ENCODE data around the gene CACNB2.

The CACNB2 gene

GRCh38 chr10:18140149-18140956, at the start of gene CACNB2:
Gene CACNB2 (plus strand): TSS chr10:18140424.
- in situ Hi-C loops (cut with MboI; ENCODE audit: low sequenced_read_pairs), result no loop called here

GRCh38 chr10:18094332-18094731, 45.9 kb upstream of the CACNB2 start:
- in situ Hi-C loops (cut with MboI; ENCODE audit: low sequenced_read_pairs), result no loop called here

GRCh38 chr10:18094793-18095192, 45.4 kb upstream of the CACNB2 start:
- in situ Hi-C loops (cut with MboI; ENCODE audit: low sequenced_read_pairs), result no loop called here

- in situ Hi-C loops (cut with MboI; ENCODE audit: low sequenced_read_pairs), result no loop called here
Measured at GRCh38 chr10:18097524-18097923, 42.7 kb upstream of the CACNB2 start.

- in situ Hi-C loops (cut with MboI; ENCODE audit: low sequenced_read_pairs), result no loop called here
Measured at GRCh38 chr10:18098201-18098600, 42.0 kb upstream of the CACNB2 start.

GRCh38 chr10:18099415-18099814, 40.8 kb upstream of the CACNB2 start:
- in situ Hi-C loops (cut with MboI; ENCODE audit: low sequenced_read_pairs), result no loop called here

- in situ Hi-C loops (cut with MboI; ENCODE audit: low sequenced_read_pairs), result no loop called here
Measured at GRCh38 chr10:18100669-18101068, 39.6 kb upstream of the CACNB2 start.

- in situ Hi-C loops (cut with MboI; ENCODE audit: low sequenced_read_pairs), result no loop called here
Measured at GRCh38 chr10:18102404-18102803, 37.8 kb upstream of the CACNB2 start.

GRCh38 chr10:18104223-18104872, 35.9 kb upstream of the CACNB2 start:
- in situ Hi-C loops (cut with MboI; ENCODE audit: low sequenced_read_pairs), result no loop called here

- in situ Hi-C loops (cut with MboI; ENCODE audit: low sequenced_read_pairs), result no loop called here
Measured at GRCh38 chr10:18109341-18109870, 30.8 kb upstream of the CACNB2 start.

- in situ Hi-C loops (cut with MboI; ENCODE audit: low sequenced_read_pairs), result no loop called here
Measured at GRCh38 chr10:18113881-18114280, 26.3 kb upstream of the CACNB2 start.

GRCh38 chr10:18117276-18117675, 22.9 kb upstream of the CACNB2 start:
- in situ Hi-C loops (cut with MboI; ENCODE audit: low sequenced_read_pairs), result no loop called here

GRCh38 chr10:18122753-18123152, 17.5 kb upstream of the CACNB2 start:
- in situ Hi-C loops (cut with MboI; ENCODE audit: low sequenced_read_pairs), result no loop called here

GRCh38 chr10:18133046-18133445, 7.2 kb upstream of the CACNB2 start:
- in situ Hi-C loops (cut with MboI; ENCODE audit: low sequenced_read_pairs), result no loop called here

GRCh38 chr10:18134509-18134908, 5.7 kb upstream of the CACNB2 start:
- in situ Hi-C loops (cut with MboI; ENCODE audit: low sequenced_read_pairs), result no loop called here

GRCh38 chr10:18134921-18135320, 5.3 kb upstream of the CACNB2 start:
- in situ Hi-C loops (cut with MboI; ENCODE audit: low sequenced_read_pairs), result no loop called here

- in situ Hi-C loops (cut with MboI; ENCODE audit: low sequenced_read_pairs), result no loop called here
Measured at GRCh38 chr10:18136073-18136791, 4.0 kb upstream of the CACNB2 start.

- in situ Hi-C loops (cut with MboI; ENCODE audit: low sequenced_read_pairs), result no loop called here
Measured at GRCh38 chr10:18137111-18137510, 3.1 kb upstream of the CACNB2 start.

GRCh38 chr10:18140957-18141845, 977 bp downstream of the CACNB2 start:
- in situ Hi-C loops (cut with MboI; ENCODE audit: low sequenced_read_pairs), result no loop called here

GRCh38 chr10:18142151-18142550, 1.9 kb downstream of the CACNB2 start:
- in situ Hi-C loops (cut with MboI; ENCODE audit: low sequenced_read_pairs), result no loop called here

GRCh38 chr10:18144396-18144795, 4.2 kb downstream of the CACNB2 start:
- in situ Hi-C loops (cut with MboI; ENCODE audit: low sequenced_read_pairs), result no loop called here
